Measurements from ENCODE around the gene FAM241A.
A peak's percentile ranks its signal among the peaks of the same experiment; 100 is the strongest.

FAM241A gene

GRCh38 chr4:112183252-112183651 lies 38.0 kb downstream of the FAM241A start:
- TF ChIP-seq, protein P1, sequence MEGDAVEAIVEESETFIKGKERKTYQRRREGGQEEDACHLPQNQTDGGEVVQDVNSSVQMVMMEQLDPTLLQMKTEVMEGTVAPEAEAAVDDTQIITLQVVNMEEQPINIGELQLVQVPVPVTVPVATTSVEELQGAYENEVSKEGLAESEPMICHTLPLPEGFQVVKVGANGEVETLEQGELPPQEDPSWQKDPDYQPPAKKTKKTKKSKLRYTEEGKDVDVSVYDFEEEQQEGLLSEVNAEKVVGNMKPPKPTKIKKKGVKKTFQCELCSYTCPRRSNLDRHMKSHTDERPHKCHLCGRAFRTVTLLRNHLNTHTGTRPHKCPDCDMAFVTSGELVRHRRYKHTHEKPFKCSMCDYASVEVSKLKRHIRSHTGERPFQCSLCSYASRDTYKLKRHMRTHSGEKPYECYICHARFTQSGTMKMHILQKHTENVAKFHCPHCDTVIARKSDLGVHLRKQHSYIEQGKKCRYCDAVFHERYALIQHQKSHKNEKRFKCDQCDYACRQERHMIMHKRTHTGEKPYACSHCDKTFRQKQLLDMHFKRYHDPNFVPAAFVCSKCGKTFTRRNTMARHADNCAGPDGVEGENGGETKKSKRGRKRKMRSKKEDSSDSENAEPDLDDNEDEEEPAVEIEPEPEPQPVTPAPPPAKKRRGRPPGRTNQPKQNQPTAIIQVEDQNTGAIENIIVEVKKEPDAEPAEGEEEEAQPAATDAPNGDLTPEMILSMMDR (IDR thresholded peaks at IDR 0.05), result no peak

- TF ChIP-seq, protein P1 (IDR thresholded peaks at IDR 0.05), result no peak
These were observed 39.2 kb downstream of the FAM241A start for GRCh38 chr4:112184438-112184837.

DNA sequence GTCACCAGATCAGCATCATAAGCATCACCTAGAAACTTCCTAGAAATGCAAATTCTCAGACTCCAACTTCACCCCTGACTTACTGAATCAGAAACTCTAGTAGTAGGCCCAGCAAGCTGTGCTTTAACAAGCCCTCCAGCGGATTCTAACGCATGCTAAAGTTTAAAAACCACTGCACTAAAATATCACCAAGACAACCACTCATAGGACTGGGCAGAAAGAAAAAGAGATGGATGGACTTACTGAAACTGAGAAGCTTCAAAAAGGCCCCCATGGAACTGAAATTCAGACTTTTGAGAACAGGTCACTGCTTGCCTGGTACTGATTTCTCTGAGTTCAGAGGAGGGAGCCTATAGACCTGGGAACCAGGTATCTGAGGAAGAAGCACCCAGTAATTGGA lies 40.1 kb downstream of the FAM241A start:
- TF ChIP-seq, protein P1 (IDR thresholded peaks at IDR 0.05), result no peak

DNA sequence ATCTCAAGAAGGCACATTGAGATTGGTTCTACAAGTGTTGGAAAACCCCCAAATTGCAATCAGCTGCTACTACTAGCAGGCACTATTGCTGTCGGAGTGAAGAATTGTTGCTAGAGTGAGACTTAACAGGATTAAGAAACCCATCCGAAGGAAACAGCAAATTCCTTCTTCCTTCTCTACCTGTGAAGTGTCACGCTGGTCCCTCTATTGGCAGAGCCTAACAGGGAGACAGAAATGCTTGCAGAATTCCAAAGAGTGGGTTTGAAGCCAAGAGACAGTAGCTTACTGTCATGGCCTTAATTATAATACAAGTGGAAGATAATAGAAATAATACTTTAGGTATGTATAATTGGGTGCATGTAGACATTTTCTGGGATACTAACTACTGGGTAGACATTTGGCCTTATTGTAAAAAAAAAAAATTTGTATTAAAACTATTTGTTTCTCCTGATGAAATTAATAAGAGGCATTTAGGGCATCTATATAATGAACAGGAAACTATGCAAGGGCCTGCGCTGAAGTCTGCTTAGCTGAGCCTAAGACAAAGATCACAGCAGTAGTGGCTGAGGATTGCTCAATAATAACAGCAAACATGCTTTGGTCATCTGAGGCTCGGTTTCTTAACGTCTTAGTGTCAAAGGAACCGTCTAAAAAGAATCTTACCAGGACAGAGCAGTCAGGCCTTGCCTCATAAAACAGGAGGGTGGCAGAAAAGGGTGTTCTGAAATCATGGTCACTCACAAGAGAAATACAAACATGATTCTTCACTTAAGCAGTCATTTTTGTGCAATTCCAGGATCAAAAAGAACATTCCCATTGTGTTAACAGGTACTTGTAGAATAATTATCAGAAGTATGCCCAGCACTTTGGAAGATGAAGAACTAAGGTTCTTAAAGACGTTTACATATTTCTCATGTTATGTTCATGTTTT lies 40.8 kb downstream of the FAM241A start:
- TF ChIP-seq, protein P1 (IDR thresholded peaks at IDR 0.05), result no peak

- TF ChIP-seq, protein P1 (IDR thresholded peaks at IDR 0.05), result peak; percentile 30; the same call in 1 of the 2 replicates
These were observed 44.5 kb downstream of the FAM241A start for GRCh38 chr4:112189754-112190153.

DNA sequence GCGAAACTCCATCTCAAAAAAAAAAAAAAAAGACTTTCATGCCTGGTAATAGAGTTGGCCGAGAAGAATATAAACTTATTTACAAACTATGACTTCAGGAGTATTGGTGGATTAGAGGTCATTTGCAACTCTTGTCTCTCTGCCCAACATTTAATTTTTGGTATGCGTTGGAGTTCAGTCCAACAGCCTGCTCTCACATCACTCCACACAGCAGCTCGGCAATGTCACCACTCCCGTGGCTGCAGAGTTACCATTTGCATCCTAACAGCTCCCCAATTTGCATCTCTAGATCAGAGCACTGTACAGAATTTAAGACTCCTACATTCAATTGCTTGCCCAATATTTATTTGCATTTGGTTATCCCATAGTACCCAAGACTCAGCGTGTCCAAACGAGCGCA lies 45.4 kb downstream of the FAM241A start:
- TF ChIP-seq, protein P1 (IDR thresholded peaks at IDR 0.05), result no peak

DNA sequence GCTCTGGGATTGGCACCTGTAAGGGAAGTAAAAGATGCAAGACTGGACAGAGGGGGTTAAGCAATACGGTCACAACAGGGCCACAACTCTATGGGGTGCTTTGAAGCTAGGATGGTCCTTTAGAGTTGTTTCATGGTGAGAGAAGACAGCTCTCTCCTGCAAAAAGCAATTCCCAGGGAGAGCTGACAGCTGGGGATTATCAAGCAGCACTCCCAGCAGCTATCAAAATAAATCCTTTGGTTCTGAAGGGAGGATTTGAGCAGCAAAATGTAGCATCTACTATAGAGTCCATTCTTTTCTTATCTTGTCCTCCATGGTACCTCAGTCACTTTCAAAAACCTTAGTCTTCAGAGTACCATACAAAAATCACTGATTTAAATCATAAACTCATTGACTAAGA lies 51.2 kb downstream of the FAM241A start:
- TF ChIP-seq, protein P1 (IDR thresholded peaks at IDR 0.05), result no peak

All from LNCAP (cell line).